Measurements from ENCODE around the gene SLC39A11. TPM values are rescaled to one million over a fixed set of nuclear protein-coding genes. Genes with fewer than 3 reads are reported as not detected.
"Not testable (repeated sequence)": the region's sequence is repeated elsewhere in the genome, so short reads cannot be mapped to it uniquely, and the experiment has no call there.

The SLC39A11 gene
- total RNA-seq, 1 experiment from 2014 or later = 18.6 TPM

DNA sequence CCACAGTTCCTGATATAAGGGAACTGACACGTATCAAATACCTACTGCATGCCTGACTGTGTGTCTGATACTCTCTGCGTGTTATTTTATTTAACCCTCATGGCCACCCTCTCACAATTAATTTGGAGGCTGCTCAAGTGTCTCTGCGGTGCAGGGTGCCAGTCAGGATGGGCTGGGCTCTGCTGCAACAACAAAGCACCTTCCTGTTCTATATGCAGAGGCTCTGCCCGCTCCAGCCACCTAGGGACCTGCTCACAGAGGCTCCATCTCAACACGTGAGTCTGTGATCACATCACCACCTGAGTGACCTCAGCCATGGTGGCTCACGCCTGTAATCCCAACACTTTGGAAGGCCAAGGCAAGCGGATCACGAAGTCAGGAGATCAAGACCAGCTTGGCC, 87.1 kb downstream of the SLC39A11 start:
- no peaks in the 10 kb centered on the region for H3K36me3 ChIP-seq (ENCODE audit: insufficient read depth, low read length, poor library complexity, severe bottlenecking)
- TF ChIP-seq EZH2 (IDR thresholded peaks at IDR 0.05; ENCODE audit: borderline replicate concordance, low read depth, low read length, poor library complexity, severe bottlenecking) = no peak
- TF ChIP-seq CTCF (conservative IDR thresholded peaks at IDR 0.05; ENCODE audit: low read depth, low read length) = no peak
- intact Hi-C loops (cut with micrococcal nuclease; ENCODE audit: unreplicated experiment) = no loop called here
- no peak for DNase-seq (ENCODE audit: low spot score)
- H3K27me3 ChIP-seq (replicated peaks; ENCODE audit: insufficient read depth, low read depth, low read length, poor library complexity) = no peaks in the 10 kb centered on the region
- H3K4me3 ChIP-seq (ENCODE audit: low read depth, low read length, poor library complexity, severe bottlenecking) = no peak overlapping the region
- ChIA-PET POLR2A (ENCODE audit: low non-redundant PET) (no interaction called here), CTCF (no interaction called here)
- no peaks in the 10 kb centered on the region for H3K9me3 ChIP-seq (ENCODE audit: low read depth, low read length, poor library complexity, severe bottlenecking)
- BruUV-seq (replicated peaks) = no TSS peak
- H3K4me1 ChIP-seq (ENCODE audit: insufficient read depth, low read length, poor library complexity, severe bottlenecking) = no peaks in the 10 kb centered on the region
- H3K27ac ChIP-seq (ENCODE audit: low read depth, low read length, poor library complexity, severe bottlenecking) = no peak overlapping the region

DNA sequence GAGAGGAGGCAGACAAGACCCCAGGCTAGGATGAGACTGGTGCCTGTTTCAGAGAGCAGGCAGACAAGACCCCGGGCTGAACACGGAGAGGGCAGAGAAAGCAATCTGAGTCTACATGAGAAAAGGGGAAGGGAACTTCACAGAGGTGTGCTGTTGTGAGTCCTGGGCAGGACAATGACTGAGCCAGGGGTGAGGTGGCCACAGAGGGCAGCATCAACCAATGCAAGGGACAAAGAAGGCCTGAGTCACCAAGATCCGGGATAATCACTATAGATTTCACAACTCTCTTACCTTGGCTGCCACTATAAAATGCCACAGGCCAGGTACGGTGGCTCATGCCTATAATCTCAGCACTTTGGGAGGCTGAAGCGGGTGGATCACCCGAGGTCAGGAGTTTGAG, 89.0 kb downstream of the SLC39A11 start:
- H3K9me3 ChIP-seq (ENCODE audit: low read depth, low read length, poor library complexity, severe bottlenecking) = no peaks in the 10 kb centered on the region
- H3K4me1 ChIP-seq (ENCODE audit: insufficient read depth, low read length, poor library complexity, severe bottlenecking) = no peaks in the 10 kb centered on the region
- H3K27me3 ChIP-seq (replicated peaks; ENCODE audit: insufficient read depth, low read depth, low read length, poor library complexity) = no peaks in the 10 kb centered on the region
- POLR2A ChIA-PET (ENCODE audit: low non-redundant PET) = no interaction called here
- CTCF ChIA-PET = no interaction called here
- no TSS peak for BruUV-seq (replicated peaks)
- TF ChIP-seq CTCF (conservative IDR thresholded peaks at IDR 0.05; ENCODE audit: low read depth, low read length) = no peak
- no peak for TF ChIP-seq EZH2 (IDR thresholded peaks at IDR 0.05; ENCODE audit: borderline replicate concordance, low read depth, low read length, poor library complexity, severe bottlenecking)
- intact Hi-C loops (cut with micrococcal nuclease; ENCODE audit: unreplicated experiment) = no loop called here
- no peak overlapping the region for H3K4me3 ChIP-seq (ENCODE audit: low read depth, low read length, poor library complexity, severe bottlenecking)
- no peaks in the 10 kb centered on the region for H3K36me3 ChIP-seq (ENCODE audit: insufficient read depth, low read length, poor library complexity, severe bottlenecking)
- DNase-seq (ENCODE audit: low spot score) = no peak
- no peak overlapping the region for H3K27ac ChIP-seq (ENCODE audit: low read depth, low read length, poor library complexity, severe bottlenecking)

DNA sequence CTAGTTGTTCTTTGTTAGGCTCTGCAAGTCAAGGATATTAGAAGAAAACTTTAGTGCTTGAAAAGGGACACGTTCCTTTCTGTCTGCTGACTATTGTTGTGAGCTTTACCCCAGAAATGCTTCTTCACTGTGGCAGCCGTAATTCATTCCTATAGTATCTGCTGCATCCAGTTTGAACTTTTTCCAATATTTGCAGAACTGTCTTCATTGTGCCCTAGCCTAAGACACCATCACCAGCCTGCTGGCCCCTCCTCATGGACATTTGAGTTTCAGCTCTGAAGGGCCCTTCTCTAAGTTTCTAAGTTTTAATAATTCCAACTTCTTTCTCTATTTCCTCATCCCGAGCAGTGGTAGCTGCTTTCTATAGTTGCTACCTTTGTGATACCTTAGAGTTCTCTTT, 91.7 kb downstream of the SLC39A11 start:
- ChIA-PET CTCF (no interaction called here), POLR2A (ENCODE audit: low non-redundant PET) (no interaction called here)
- no peak for TF ChIP-seq EZH2 (IDR thresholded peaks at IDR 0.05; ENCODE audit: borderline replicate concordance, low read depth, low read length, poor library complexity, severe bottlenecking)
- no peak for TF ChIP-seq CTCF (conservative IDR thresholded peaks at IDR 0.05; ENCODE audit: low read depth, low read length)
- Histone ChIP-seq H3K27me3 (replicated peaks; ENCODE audit: insufficient read depth, low read depth, low read length, poor library complexity) (no peaks in the 10 kb centered on the region), H3K27ac (ENCODE audit: low read depth, low read length, poor library complexity, severe bottlenecking) (no peak overlapping the region), H3K36me3 (ENCODE audit: insufficient read depth, low read length, poor library complexity, severe bottlenecking) (no peaks in the 10 kb centered on the region), H3K9me3 (ENCODE audit: low read depth, low read length, poor library complexity, severe bottlenecking) (no peaks in the 10 kb centered on the region), H3K4me1 (ENCODE audit: insufficient read depth, low read length, poor library complexity, severe bottlenecking) (no peaks in the 10 kb centered on the region), H3K4me3 (ENCODE audit: low read depth, low read length, poor library complexity, severe bottlenecking) (no peak overlapping the region)
- no peak for DNase-seq (ENCODE audit: low spot score)
- intact Hi-C loops (cut with micrococcal nuclease; ENCODE audit: unreplicated experiment) = no loop called here
- no TSS peak for BruUV-seq (replicated peaks)

GRCh38 chr17:72999474-72999873, 93.0 kb downstream of the SLC39A11 start:
- POLR2A ChIA-PET (ENCODE audit: low non-redundant PET); H3K27ac ChIP-seq (ENCODE audit: low read depth, low read length, poor library complexity, severe bottlenecking); BruUV-seq (replicated peaks); H3K9me3 ChIP-seq (ENCODE audit: low read depth, low read length, poor library complexity, severe bottlenecking); H3K27me3 ChIP-seq (replicated peaks; ENCODE audit: insufficient read depth, low read depth, low read length, poor library complexity); H3K36me3 ChIP-seq (ENCODE audit: insufficient read depth, low read length, poor library complexity, severe bottlenecking); H3K4me3 ChIP-seq (ENCODE audit: low read depth, low read length, poor library complexity, severe bottlenecking); CTCF ChIA-PET; DNase-seq (ENCODE audit: low spot score); H3K4me1 ChIP-seq (ENCODE audit: insufficient read depth, low read length, poor library complexity, severe bottlenecking); intact Hi-C loops (cut with micrococcal nuclease; ENCODE audit: unreplicated experiment): not testable (repeated sequence)
